ENCODE measurements around the gene SF3B5. TPM values are rescaled to one million over a fixed set of nuclear protein-coding genes. Genes with fewer than 3 reads are reported as not detected.

The SF3B5 gene
- polyA plus RNA-seq, 3 donors: 271 to 445 (median 355) TPM

GRCh38 chr6:144090384-144090783 lies 5.0 kb downstream of the SF3B5 start:
- no peak for TF ChIP-seq CTCF (IDR thresholded peaks at IDR 0.05)
- H3K36me3 Mint-ChIP-seq: peaks cover 2 to 4% of the 10 kb centered on the region in 2 donors
- Histone ChIP-seq H2AFZ (ENCODE audit: insufficient read depth, low read depth, low read length, poor library complexity, severe bottlenecking) (no peak overlapping the region), H3K36me3 (replicated peaks in 1 of 2; ENCODE audit: control insufficient read depth in 1 of 2, insufficient read depth in 2 of 2, low read length in 2 of 2) (no peaks in the 10 kb centered on the region), H3K79me2 (ENCODE audit: insufficient read depth, low read length) (peaks cover 21% of the 10 kb centered on the region), H3K4me1 (ENCODE audit: control insufficient read depth in 1 of 2, insufficient read depth in 2 of 2, low read length in 2 of 2) (peaks cover 20 to 28% of the 10 kb centered on the region in 2 donors), H4K20me1 (ENCODE audit: insufficient read depth, low read length) (no peaks in the 10 kb centered on the region), H3K4me3 (replicated peaks in 1 of 3; ENCODE audit: low read depth in 2 of 3, low read length in 3 of 3) (no peak overlapping the region), H3K27ac (ENCODE audit: low read depth in 1 of 2, low read length in 2 of 2) (no peak overlapping the region), H3K9ac (ENCODE audit: insufficient read depth, low read length, poor library complexity, severe bottlenecking) (no peak overlapping the region), H3K4me2 (replicated peaks; ENCODE audit: extremely low read depth, low read length, poor library complexity, severe bottlenecking) (no peak overlapping the region), H3K9me3 (replicated peaks in 1 of 2; ENCODE audit: control insufficient read depth in 1 of 2, insufficient read depth in 1 of 2, low read length in 2 of 2) (no peaks in the 10 kb centered on the region), H3K27me3 (ENCODE audit: control insufficient read depth in 2 of 2, insufficient read depth in 2 of 2, low read length in 2 of 2) (no peaks in the 10 kb centered on the region)
- no peak overlapping the region for H3K27ac Mint-ChIP-seq
- no peak overlapping the region for H3K4me3 Mint-ChIP-seq
- H3K27me3 Mint-ChIP-seq (ENCODE audit: low read depth in 3 of 3): peaks cover 0 to 2% (median 0%) of the 10 kb centered on the region in 3 donors
- 100% methylated on average over 1 of the region's 4 CpGs for WGBS (ENCODE audit: insufficient coverage)
- H3K9me3 Mint-ChIP-seq: no peaks in the 10 kb centered on the region
- DNase-seq: no peak
- intact Hi-C loops (cut with micrococcal nuclease): loop anchor here (10.0 kb wide), 2 partner anchors 64 to 194 kb away; partner anchors contain the start of genes STX11 (in 1 of the 2) and UTRN (in 1 of the 2)
- peaks cover 27% of the 10 kb centered on the region for H3K4me1 Mint-ChIP-seq

- Histone ChIP-seq H3K27me3 (ENCODE audit: control insufficient read depth in 2 of 2, insufficient read depth in 2 of 2, low read length in 2 of 2) (no peaks in the 10 kb centered on the region), H3K4me1 (ENCODE audit: control insufficient read depth in 1 of 2, insufficient read depth in 2 of 2, low read length in 2 of 2) (peaks cover 8 to 11% of the 10 kb centered on the region in 2 donors), H3K9me3 (replicated peaks in 1 of 2; ENCODE audit: control insufficient read depth in 1 of 2, insufficient read depth in 1 of 2, low read length in 2 of 2) (no peaks in the 10 kb centered on the region), H3K79me2 (ENCODE audit: insufficient read depth, low read length) (no peaks in the 10 kb centered on the region), H3K27ac (ENCODE audit: low read depth in 1 of 2, low read length in 2 of 2) (peak overlapping the region in 1 of 2 donors; percentile 23), H2AFZ (ENCODE audit: insufficient read depth, low read depth, low read length, poor library complexity, severe bottlenecking) (peak overlapping the region; percentile 28), H3K9ac (ENCODE audit: insufficient read depth, low read length, poor library complexity, severe bottlenecking) (peak overlapping the region; percentile 19), H3K4me2 (replicated peaks; ENCODE audit: extremely low read depth, low read length, poor library complexity, severe bottlenecking) (peak overlapping the region; percentile 4), H4K20me1 (ENCODE audit: insufficient read depth, low read length) (no peaks in the 10 kb centered on the region), H3K4me3 (replicated peaks in 1 of 3; ENCODE audit: low read depth in 2 of 3, low read length in 3 of 3) (no peak overlapping the region), H3K36me3 (replicated peaks in 1 of 2; ENCODE audit: control insufficient read depth in 1 of 2, insufficient read depth in 2 of 2, low read length in 2 of 2) (no peaks in the 10 kb centered on the region)
- TF ChIP-seq CTCF (IDR thresholded peaks at IDR 0.05): no peak
- 34% methylated on average over 5 of the region's 13 CpGs for WGBS (ENCODE audit: insufficient coverage)
- peaks cover 11% of the 10 kb centered on the region for H3K4me1 Mint-ChIP-seq
- peak in 1 of 3 donors; percentile 17 for DNase-seq
- H3K36me3 Mint-ChIP-seq: peaks cover 0 to 6% of the 10 kb centered on the region in 2 donors
- H3K27ac Mint-ChIP-seq: peak overlapping the region in 6 of 7 donors; percentile 43 to 76 (median 52)
- H3K4me3 Mint-ChIP-seq: peak overlapping the region in 1 of 2 donors; percentile 69
- no peaks in the 10 kb centered on the region for H3K27me3 Mint-ChIP-seq (ENCODE audit: low read depth in 3 of 3)
- no peaks in the 10 kb centered on the region for H3K9me3 Mint-ChIP-seq
- intact Hi-C loops (cut with micrococcal nuclease): no loop called here
Measured at GRCh38 chr6:144087789-144088426, 7.5 kb downstream of the SF3B5 start.

Data from CD14-positive monocyte (primary cell).